Measurements from ENCODE around the gene KLHL10. TPM values are rescaled to one million over a fixed set of nuclear protein-coding genes. Genes with fewer than 3 reads are reported as not detected.
"Not testable (repeated sequence)": the region's sequence is repeated elsewhere in the genome, so short reads cannot be mapped to it uniquely, and the experiment has no call there.

Gene KLHL10
- total RNA-seq, 8 experiments from 2014 or later = 0.20 to 0.77 (median 0.32) TPM

- in situ Hi-C loops (cut with MboI; ENCODE audit: low pct_unique_long_range_greater_than_20kb in 2 of 9, low sequenced_read_pairs in 9 of 9, unreplicated experiment in 9 of 9) = loop anchor here in 1 of 9 experiments (25.0 kb wide), 1 partner anchor 103 kb away; the partner anchor contains the start of gene HAP1
- not testable (repeated sequence) for ATAC-seq (replicated peaks in 6 of 8)
- WGBS, 10 experiments = 86 to 100% (median 96%) methylated on average over 1 to 6 of the region's 6 CpGs; no CpG with 5 or more reads in 2 of the 10 experiments
Measured at GRCh38 chr17:41840781-41841180, 3.2 kb downstream of the KLHL10 start.

GRCh38 chr17:41844971-41845370 lies 7.3 kb downstream of the KLHL10 start:
- Histone ChIP-seq H3K27ac (no peak overlapping the region), H3K4me3 (no peak overlapping the region), H3K4me1 (replicated peaks in 1 of 2) (no peaks in the 10 kb centered on the region)
- in situ Hi-C loops (cut with MboI; ENCODE audit: low pct_unique_long_range_greater_than_20kb in 2 of 9, low sequenced_read_pairs in 9 of 9, unreplicated experiment in 9 of 9) = loop anchor here in 1 of 9 experiments (25.0 kb wide), 1 partner anchor 108 kb away; the partner anchor contains the start of gene HAP1
- no peak for ATAC-seq (replicated peaks in 6 of 8)
- 60 to 100% (median 91%) methylated on average over 1 to 6 of the region's 6 CpGs; no CpG with 5 or more reads in 2 of the 10 experiments for WGBS, 10 experiments

More at GRCh38 chr17:41840781-41841180, 3.2 kb downstream of the KLHL10 start:
- not testable (repeated sequence) for H3K4me1 ChIP-seq (replicated peaks in 1 of 2); H3K4me3 ChIP-seq; H3K27ac ChIP-seq

- no peak overlapping the region for H3K4me3 ChIP-seq
- no peak overlapping the region for H3K27ac ChIP-seq
- in situ Hi-C loops (cut with MboI; ENCODE audit: low pct_unique_long_range_greater_than_20kb in 2 of 9, low sequenced_read_pairs in 9 of 9, unreplicated experiment in 9 of 9) = loop anchor here in 1 of 9 experiments (25.0 kb wide), 1 partner anchor 111 kb away; the partner anchor contains the start of gene HAP1
- no peak for ATAC-seq (replicated peaks in 6 of 8)
- peaks cover 0 to 9% of the 10 kb centered on the region in 2 donors for H3K4me1 ChIP-seq (replicated peaks in 1 of 2)
- 75 to 100% (median 93%) methylated on average over 1 to 4 of the region's 4 CpGs; no CpG with 5 or more reads in 1 of the 10 experiments for WGBS, 10 experiments
Measured at GRCh38 chr17:41848788-41849187, 11.2 kb downstream of the KLHL10 start.

- in situ Hi-C loops (cut with MboI; ENCODE audit: low pct_unique_long_range_greater_than_20kb in 2 of 9, low sequenced_read_pairs in 9 of 9, unreplicated experiment in 9 of 9) = loop anchor here in 1 of 9 experiments (25.0 kb wide), 1 partner anchor 112 kb away; the partner anchor contains the start of gene HAP1
- WGBS, 10 experiments = 65 to 100% (median 81%) methylated on average over 2 to 4 of the region's 4 CpGs; no CpG with 5 or more reads in 1 of the 10 experiments
- no peak overlapping the region for H3K27ac ChIP-seq
- ATAC-seq (replicated peaks in 6 of 8) = no peak
- H3K4me1 ChIP-seq (replicated peaks in 1 of 2) = peaks cover 0 to 9% of the 10 kb centered on the region in 2 donors
- no peak overlapping the region for H3K4me3 ChIP-seq
Measured at GRCh38 chr17:41849251-41849990, 11.8 kb downstream of the KLHL10 start.

GRCh38 chr17:41851382-41851781 lies 13.8 kb downstream of the KLHL10 start:
- 70 to 100% (median 93%) methylated on average over 1 to 8 of the region's 14 CpGs; no CpG with 5 or more reads in 3 of the 10 experiments for WGBS, 10 experiments
- in situ Hi-C loops (cut with MboI; ENCODE audit: low pct_unique_long_range_greater_than_20kb in 2 of 9, low sequenced_read_pairs in 9 of 9, unreplicated experiment in 9 of 9) = not testable (repeated sequence)

GRCh38 chr17:41860254-41860931 lies 22.8 kb downstream of the KLHL10 start:
- WGBS, 10 experiments = 73 to 100% (median 94%) methylated on average over 1 to 2 of the region's 3 CpGs; no CpG with 5 or more reads in 2 of the 10 experiments
- ATAC-seq (replicated peaks in 6 of 8) = no peak
- Histone ChIP-seq H3K27ac (no peak overlapping the region), H3K4me3 (no peak overlapping the region), H3K4me1 (replicated peaks in 1 of 2) (peaks cover 26 to 33% of the 10 kb centered on the region in 2 donors)
- in situ Hi-C loops (cut with MboI; ENCODE audit: low pct_unique_long_range_greater_than_20kb in 2 of 9, low sequenced_read_pairs in 9 of 9, unreplicated experiment in 9 of 9) = no loop called here

More at GRCh38 chr17:41851382-41851781, 13.8 kb downstream of the KLHL10 start:
- H3K4me3 ChIP-seq; ATAC-seq (replicated peaks in 6 of 8); H3K27ac ChIP-seq; H3K4me1 ChIP-seq (replicated peaks in 1 of 2): not testable (repeated sequence)

GRCh38 chr17:41863074-41863848 lies 25.6 kb downstream of the KLHL10 start:
- Histone ChIP-seq H3K4me1 (replicated peaks in 1 of 2) (peaks cover 28 to 35% of the 10 kb centered on the region in 2 donors), H3K27ac (peak overlapping the region in 1 of 2 donors; percentile 93), H3K4me3 (peak overlapping the region; percentile 80 to 92 (median 83))
- in situ Hi-C loops (cut with MboI; ENCODE audit: low pct_unique_long_range_greater_than_20kb in 2 of 9, low sequenced_read_pairs in 9 of 9, unreplicated experiment in 9 of 9) = no loop called here
- 30 to 86% (median 65%) methylated on average over 2 to 10 of the region's 18 CpGs for WGBS, 10 experiments
- no peak for ATAC-seq (replicated peaks in 6 of 8)

- in situ Hi-C loops (cut with MboI; ENCODE audit: low pct_unique_long_range_greater_than_20kb in 2 of 9, low sequenced_read_pairs in 9 of 9, unreplicated experiment in 9 of 9) = no loop called here
- ATAC-seq (replicated peaks in 6 of 8) = peak in 5 of 8 experiments; percentile 57 to 64 (median 58)
- H3K4me3 ChIP-seq = peak overlapping the region; percentile 80 to 92 (median 83)
- H3K4me1 ChIP-seq (replicated peaks in 1 of 2) = peaks cover 27 to 34% of the 10 kb centered on the region in 2 donors
- WGBS, 10 experiments = 0 to 2% (median 0%) methylated on average over 1 to 11 of the region's 25 CpGs; no CpG with 5 or more reads in 4 of the 10 experiments
- H3K27ac ChIP-seq = peak overlapping the region; percentile 93 to 94
Measured at GRCh38 chr17:41864498-41864835, 26.8 kb downstream of the KLHL10 start.

- peaks cover 25 to 29% of the 10 kb centered on the region in 2 donors for H3K4me1 ChIP-seq (replicated peaks in 1 of 2)
- in situ Hi-C loops (cut with MboI; ENCODE audit: low pct_unique_long_range_greater_than_20kb in 2 of 9, low sequenced_read_pairs in 9 of 9, unreplicated experiment in 9 of 9) = no loop called here
- peak within 1 kb of the TSS; percentile 93 to 94 for H3K27ac ChIP-seq
- WGBS, 10 experiments = 0 to 2% (median 1%) methylated on average over 5 to 25 of the region's 90 CpGs; no CpG with 5 or more reads in 6 of the 10 experiments
- peak within 1 kb of the TSS; percentile 80 to 92 (median 83) for H3K4me3 ChIP-seq
- peak; percentile 85 to 92 (median 90) for ATAC-seq (replicated peaks in 6 of 8)
Measured at GRCh38 chr17:41864836-41865595, 27.4 kb downstream of the KLHL10 start, which contains the start of gene KLHL11. KLHL11 (minus strand) TSS chr17:41865423; CDS start chr17:41865370, 53 bp downstream.

- ATAC-seq (replicated peaks in 6 of 8) = no peak
- H3K4me1 ChIP-seq (replicated peaks in 1 of 2) = peaks cover 23 to 26% of the 10 kb centered on the region in 2 donors
- peak overlapping the region; percentile 72 to 73 for H3K27ac ChIP-seq
- in situ Hi-C loops (cut with MboI; ENCODE audit: low pct_unique_long_range_greater_than_20kb in 2 of 9, low sequenced_read_pairs in 9 of 9, unreplicated experiment in 9 of 9) = no loop called here
- H3K4me3 ChIP-seq = peak overlapping the region; percentile 80 to 92 (median 83)
- WGBS, 10 experiments = 0 to 62% (median 6%) methylated on average over 2 to 7 of the region's 10 CpGs; no CpG with 5 or more reads in 1 of the 10 experiments
Measured at GRCh38 chr17:41865596-41865893, 27.9 kb downstream of the KLHL10 start.

GRCh38 chr17:41868568-41868967 lies 30.9 kb downstream of the KLHL10 start:
- H3K4me1 ChIP-seq (replicated peaks in 1 of 2) = peaks cover 2 to 4% of the 10 kb centered on the region in 2 donors
- ATAC-seq (replicated peaks in 6 of 8) = no peak
- H3K4me3 ChIP-seq = no peak overlapping the region
- in situ Hi-C loops (cut with MboI; ENCODE audit: low pct_unique_long_range_greater_than_20kb in 2 of 9, low sequenced_read_pairs in 9 of 9, unreplicated experiment in 9 of 9) = no loop called here
- no peak overlapping the region for H3K27ac ChIP-seq
- WGBS, 10 experiments = 41 to 96% (median 75%) methylated on average over 2 to 3 of the region's 3 CpGs

GRCh38 chr17:41869426-41869825 lies 31.8 kb downstream of the KLHL10 start:
- Histone ChIP-seq H3K4me3 (no peak overlapping the region), H3K4me1 (replicated peaks in 1 of 2) (peaks cover 2% of the 10 kb centered on the region in 2 donors), H3K27ac (no peak overlapping the region)
- in situ Hi-C loops (cut with MboI; ENCODE audit: low pct_unique_long_range_greater_than_20kb in 2 of 9, low sequenced_read_pairs in 9 of 9, unreplicated experiment in 9 of 9) = no loop called here
- ATAC-seq (replicated peaks in 6 of 8) = no peak
- WGBS, 10 experiments = 60 to 98% (median 89%) methylated on average over 2 to 8 of the region's 9 CpGs; no CpG with 5 or more reads in 2 of the 10 experiments

Measured in motor neuron (in vitro differentiated cells).